IMR-90 (cell line): Measurements from ENCODE around the gene SLC35E4. TPM values are rescaled to one million over a fixed set of nuclear protein-coding genes. Genes with fewer than 3 reads are reported as not detected.

Source experiments
- ATAC-seq: fragments of 200-7000 bp; cut with Tn5 transposase; 2 replicates; pipeline ENCODE4 v1.9.1; 2020; ENCODE audit warnings: low read depth, mild to moderate bottlenecking, moderate library complexity
- BruUV-seq: library from RNA; stranded (reverse); fragments of 400-500 nt; replicated peaks from 2 replicates; lab custom pipeline; 2021; lab: Mats Ljungman, UMichigan
- CTCF ChIA-PET: fragments of 300-600 bp; formaldehyde crosslinking; extraction: SDS; loops from one replicate; lab custom pipeline; 2021; ENCODE audit warnings: antibody characterized with exemption; lab: Yijun Ruan, JAX
- POLR2A ChIA-PET: fragments of 300-600 bp; sonication (Branson Sonifier 250); formaldehyde crosslinking; loops from one replicate; lab custom pipeline; 2022; ENCODE audit warnings: antibody characterized with exemption; ENCODE audit not compliant: unreplicated experiment; lab: Charles Lee
- DNase-seq: peaks from one replicate; pipeline ENCODE4 v3.0.0; 2013
- H2AFZ ChIP-seq: replicated peaks from 2 replicates; pipeline ENCODE3; 2013; ENCODE audit warnings: low read length, mild to moderate bottlenecking; ENCODE audit not compliant: poor library complexity
- H2AK5ac ChIP-seq: 2 replicates; pipeline ENCODE4 v1.6.1; 2013; ENCODE audit warnings: low read depth, low read length, inconsistent platforms
- H2AK9ac ChIP-seq: replicated peaks from 2 replicates; pipeline ENCODE3; 2013; ENCODE audit warnings: mild to moderate bottlenecking, low read depth, low read length, moderate library complexity; ENCODE audit not compliant: poor library complexity
- H2BK120ac ChIP-seq: 2 replicates; pipeline ENCODE4 v1.6.1; 2013; ENCODE audit warnings: low read depth, low read length, inconsistent platforms
- H2BK15ac ChIP-seq: 3 replicates; pipeline ENCODE4 v1.6.1; 2013; ENCODE audit warnings: low read depth, low read length, inconsistent platforms
- H2BK20ac ChIP-seq: 2 replicates; pipeline ENCODE4 v1.6.1; 2013; ENCODE audit warnings: low read depth, mild to moderate bottlenecking, inconsistent platforms, low read length, moderate library complexity
- H2BK5ac ChIP-seq: 2 replicates; pipeline ENCODE4 v1.6.1; 2013; ENCODE audit warnings: mild to moderate bottlenecking, low read depth, low read length, inconsistent platforms; ENCODE audit not compliant: poor library complexity, severe bottlenecking
- H3K14ac ChIP-seq: replicated peaks from 2 replicates; pipeline ENCODE4 v1.6.1; 2013; ENCODE audit warnings: low read depth, low read length, inconsistent platforms
- H3K18ac ChIP-seq: 2 replicates; pipeline ENCODE4 v1.6.1; 2013; ENCODE audit warnings: low read depth, low read length, control low read depth
- H3K23ac ChIP-seq: 2 replicates; pipeline ENCODE4 v1.6.1; 2013; ENCODE audit warnings: low read depth, low read length, inconsistent platforms
- H3K27ac ChIP-seq: 2 replicates; pipeline ENCODE4 v1.5.1; 2013; ENCODE audit warnings: mild to moderate bottlenecking, control low read depth, low read length; ENCODE audit not compliant: insufficient read depth
- H3K27me3 ChIP-seq: 2 replicates; pipeline ENCODE4 v1.6.1; 2013; ENCODE audit warnings: low read length; ENCODE audit not compliant: control insufficient read depth, insufficient read depth
- H3K36me3 ChIP-seq: 2 replicates; pipeline ENCODE4 v1.6.1; 2013; ENCODE audit warnings: low read length, mixed read lengths; ENCODE audit not compliant: control insufficient read depth, insufficient read depth
- H3K4ac ChIP-seq: 2 replicates; pipeline ENCODE4 v1.6.1; 2013; ENCODE audit warnings: low read depth, low read length, inconsistent platforms
- H3K4me1 ChIP-seq: 2 replicates; pipeline ENCODE4 v1.6.1; 2013; ENCODE audit warnings: low read length, mixed read lengths; ENCODE audit not compliant: control insufficient read depth, insufficient read depth
- H3K4me2 ChIP-seq: 2 replicates; pipeline ENCODE4 v1.6.1; 2013; ENCODE audit warnings: low read depth, mild to moderate bottlenecking, control low read depth, low read length, moderate library complexity
- H3K4me3 ChIP-seq: 2 replicates; pipeline ENCODE4 v1.5.1; 2013; ENCODE audit warnings: low read depth, mild to moderate bottlenecking, control low read depth, low read length, moderate library complexity; ENCODE audit not compliant: insufficient read depth
- H3K56ac ChIP-seq: 2 replicates; pipeline ENCODE4 v1.6.1; 2013; ENCODE audit warnings: low read length, inconsistent platforms; ENCODE audit not compliant: insufficient read depth; ENCODE audit errors: extremely low read depth
- H3K79me1 ChIP-seq, 2 experiments: 2 replicates each; pipeline ENCODE4 v1.6.1; 2013; ENCODE audit warnings: low read length in 2 of 2, inconsistent platforms in 1 of 2, low read depth in 1 of 2
- H3K9ac ChIP-seq: 2 replicates; pipeline ENCODE4 v1.6.1; 2013; ENCODE audit warnings: low read depth, low read length, control low read depth
- H3K9me1 ChIP-seq: 2 replicates; pipeline ENCODE4 v1.6.1; 2013; ENCODE audit warnings: low read length, inconsistent platforms; ENCODE audit not compliant: insufficient read depth
- H3K9me3 ChIP-seq: 2 replicates; pipeline ENCODE4 v1.6.1; 2013; ENCODE audit warnings: low read length; ENCODE audit not compliant: control insufficient read depth, insufficient read depth
- H4K20me1 ChIP-seq: 2 replicates; pipeline ENCODE4 v1.6.1; 2013; ENCODE audit warnings: low read length, inconsistent platforms; ENCODE audit not compliant: insufficient read depth
- H4K5ac ChIP-seq: 2 replicates; pipeline ENCODE4 v1.6.1; 2013; ENCODE audit warnings: mild to moderate bottlenecking, low read depth, low read length, control low read depth
- H4K8ac ChIP-seq, 2 experiments: 2 replicates each; pipeline ENCODE4 v1.6.1; 2013; ENCODE audit warnings: low read depth in 2 of 2, low read length in 2 of 2, control low read depth in 1 of 2, inconsistent platforms in 1 of 2
- H4K91ac ChIP-seq: 2 replicates; pipeline ENCODE4 v1.6.1; 2013; ENCODE audit warnings: low read depth, low read length, inconsistent platforms; ENCODE audit not compliant: insufficient read depth
- CEBPB ChIP-seq: IDR thresholded peaks from 2 replicates; pipeline ENCODE4 v1.6.1; 2012; ENCODE audit warnings: low read depth, low read length, improper control_type of control experiment
- FOS ChIP-seq: fragments of 150-350 bp; IDR thresholded peaks from 2 replicates; pipeline ENCODE4 v1.6.1; 2016; ENCODE audit warnings: low read depth, low read length
- MAFK ChIP-seq: IDR thresholded peaks from 2 replicates; pipeline ENCODE4 v1.6.1; 2012; ENCODE audit warnings: low read depth, low read length, improper control_type of control experiment
- MAZ ChIP-seq: IDR thresholded peaks from 2 replicates; pipeline ENCODE4 v1.6.1; 2012; ENCODE audit warnings: low read depth, mild to moderate bottlenecking, low read length, improper control_type of control experiment, moderate library complexity, borderline replicate concordance
- MXI1 ChIP-seq: IDR thresholded peaks from 2 replicates; pipeline ENCODE4 v1.6.1; 2012; ENCODE audit warnings: low read depth, mild to moderate bottlenecking, low read length, moderate library complexity, borderline replicate concordance
- NFE2L2 ChIP-seq: fragments of 150-350 bp; IDR thresholded peaks from 2 replicates; pipeline ENCODE4 v1.6.1; 2016; ENCODE audit warnings: low read depth, mild to moderate bottlenecking, low read length
- POLR2A ChIP-seq: IDR thresholded peaks from 2 replicates; pipeline ENCODE4 v1.6.1; 2012; ENCODE audit warnings: mild to moderate bottlenecking, low read depth, low read length
- RAD21 ChIP-seq: IDR thresholded peaks from 2 replicates; pipeline ENCODE4 v1.6.1; 2012; ENCODE audit warnings: low read length, improper control_type of control experiment
- RCOR1 ChIP-seq: IDR thresholded peaks from 2 replicates; pipeline ENCODE4 v1.6.1; 2012; ENCODE audit warnings: mild to moderate bottlenecking, low read length, improper control_type of control experiment; ENCODE audit not compliant: insufficient replicate concordance
- RFX5 ChIP-seq: IDR thresholded peaks from 2 replicates; pipeline ENCODE4 v1.8.0; 2012; ENCODE audit warnings: low read depth, mild to moderate bottlenecking, low read length, moderate library complexity
- SMC3 ChIP-seq: fragments of 150-350 bp; IDR thresholded peaks from 2 replicates; pipeline ENCODE4 v1.6.1; 2016; ENCODE audit warnings: low read depth, mild to moderate bottlenecking, antibody characterized with exemption, low read length, moderate library complexity
- WGBS, 2 experiments: methylation state at CpG; one replicate each; pipeline versions ENCODE4 v1.1.5 to v1.1.7; 2013; ENCODE audit warnings: missing lambda C conversion rate in 2 of 2; ENCODE audit not compliant: insufficient read length in 1 of 2; ENCODE audit errors: extremely low coverage in 2 of 2; 5-methylcytosine and 5-hydroxymethylcytosine counted together
- dilution Hi-C: fragments of 300-500 bp; cut with HindIII; formaldehyde crosslinking; loops from one replicate; pipeline ENCODE4 v1.14.3; 2018; ENCODE audit warnings: low sequenced_read_pairs; ENCODE audit not compliant: unreplicated experiment
- in situ Hi-C: fragments of 300-500 bp; cut with MboI; formaldehyde crosslinking; loops from 3 replicates; pipeline ENCODE4 v1.14.3; 2019; ENCODE audit warnings: low sequenced_read_pairs, inconsistent platforms, mixed read lengths
- intact Hi-C: fragments of 100-400 bp; cut with micrococcal nuclease; formaldehyde crosslinking; loops from 2 replicates; pipeline ENCODE4 v1.10.0; 2022
- polyA plus RNA-seq, 3 experiments: library from polyadenylated mRNA; depleted of rRNA; stranded (reverse); fragments of >200 nt; gene quantifications; 2 replicates each; pipeline ENCODE4 v1.2.3, GENCODE V29; 2012; ENCODE audit warnings: low replicate concordance in 1 of 3
- total RNA-seq: library from RNA; depleted of rRNA; stranded (reverse); fragments of >200 nt; gene quantifications from 2 replicates; pipeline ENCODE4 v1.2.3, GENCODE V29; 2012
- TF ChIP-seq, protein P1 (sequence below): fragments of 150-350 bp; IDR thresholded peaks from 2 replicates; pipeline ENCODE4 v1.6.1; 2017; ENCODE audit warnings: mild to moderate bottlenecking, antibody characterized with exemption, low read length, low read depth
- TF ChIP-seq, protein P2 (sequence below): fragments of 150-350 bp; IDR thresholded peaks from 2 replicates; pipeline ENCODE4 v1.6.1; 2016; ENCODE audit warnings: low read depth, mild to moderate bottlenecking, low read length, moderate library complexity, borderline replicate concordance
- TF ChIP-seq, protein P3 (sequence below): conservative IDR thresholded peaks from 2 replicates; pipeline ENCODE4 v1.5.1; 2012; ENCODE audit warnings: mild to moderate bottlenecking, low read depth, low read length, improper control_type of control experiment

SLC35E4 gene
- total and polyA plus RNA-seq, 2 of the 4 experiments (the other 2 are of a cell fraction), result 5.7 to 6.8 TPM

DNA sequence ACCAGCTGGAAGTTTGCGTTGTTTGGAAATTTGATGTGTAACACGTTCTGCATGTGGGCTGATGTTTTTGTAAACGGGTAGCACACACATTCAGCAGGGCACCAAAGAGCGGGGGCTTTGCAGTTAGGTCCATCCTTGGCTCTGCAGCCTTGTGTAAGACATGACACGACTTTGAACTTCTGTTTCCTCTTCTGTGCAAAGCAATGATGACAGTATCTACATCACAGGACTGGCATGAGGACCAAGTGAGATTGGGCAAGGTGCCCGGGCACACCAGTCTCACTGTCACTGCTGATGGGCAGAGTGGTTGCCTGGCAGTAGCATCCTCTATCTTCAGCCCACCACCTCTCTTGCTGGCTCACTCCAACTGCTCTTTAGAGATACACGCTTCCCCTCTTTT is 25.3 kb upstream of the SLC35E4 start:
- in situ Hi-C loops, result loop anchor here (10.0 kb wide), 1 partner anchor 295 kb away; no protein-coding TSS in a partner anchor
- peaks cover 14% of the 10 kb centered on the region for H3K4me1 ChIP-seq
- no peak overlapping the region for H3K27ac ChIP-seq
- no peak overlapping the region for H2BK120ac ChIP-seq
- H3K9ac ChIP-seq, result no peak overlapping the region
- ATAC-seq, result no peak
- H3K79me1 ChIP-seq, result no peaks in the 10 kb centered on the region; a peak in 1 of 4 replicates
- H2BK15ac ChIP-seq, result no peak overlapping the region
- H2AK5ac ChIP-seq, result peak overlapping the region; percentile 20; the same call in 1 of the 2 replicates
- H2BK20ac ChIP-seq, result no peak overlapping the region; the same call in 1 of the 2 replicates
- intact Hi-C loops, result no loop called here
- ChIA-PET POLR2A (no interaction called here), CTCF (no interaction called here)
- no peak overlapping the region for H3K4me3 ChIP-seq
- no peak overlapping the region for H3K23ac ChIP-seq
- H2AFZ ChIP-seq, result no peak overlapping the region
- no peak overlapping the region for H3K56ac ChIP-seq
- no peak overlapping the region for H4K91ac ChIP-seq
- H4K5ac ChIP-seq, result no peak overlapping the region
- dilution Hi-C loops, result no loop called here
- H3K4me2 ChIP-seq, result no peak overlapping the region
- 44% methylated on average over 3 of the region's 7 CpGs; no CpG with 5 or more reads in 1 of the 2 experiments for WGBS, 2 experiments
- H3K14ac ChIP-seq, result peak overlapping the region; percentile 80; the same call in 1 of the 2 replicates
- H2AK9ac ChIP-seq, result no peak overlapping the region
- no peaks in the 10 kb centered on the region for H3K27me3 ChIP-seq
- H3K9me3 ChIP-seq, result no peaks in the 10 kb centered on the region
- peaks cover 12% of the 10 kb centered on the region for H3K9me1 ChIP-seq
- H4K8ac ChIP-seq, result no peak overlapping the region
- DNase-seq, result no peak
- no peak overlapping the region for H2BK5ac ChIP-seq
- no peaks in the 10 kb centered on the region for H3K36me3 ChIP-seq
- no peaks in the 10 kb centered on the region for H4K20me1 ChIP-seq
- TF ChIP-seq, protein P1, sequence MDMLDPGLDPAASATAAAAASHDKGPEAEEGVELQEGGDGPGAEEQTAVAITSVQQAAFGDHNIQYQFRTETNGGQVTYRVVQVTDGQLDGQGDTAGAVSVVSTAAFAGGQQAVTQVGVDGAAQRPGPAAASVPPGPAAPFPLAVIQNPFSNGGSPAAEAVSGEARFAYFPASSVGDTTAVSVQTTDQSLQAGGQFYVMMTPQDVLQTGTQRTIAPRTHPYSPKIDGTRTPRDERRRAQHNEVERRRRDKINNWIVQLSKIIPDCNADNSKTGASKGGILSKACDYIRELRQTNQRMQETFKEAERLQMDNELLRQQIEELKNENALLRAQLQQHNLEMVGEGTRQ, result no peak
- TF ChIP-seq, protein P2, sequence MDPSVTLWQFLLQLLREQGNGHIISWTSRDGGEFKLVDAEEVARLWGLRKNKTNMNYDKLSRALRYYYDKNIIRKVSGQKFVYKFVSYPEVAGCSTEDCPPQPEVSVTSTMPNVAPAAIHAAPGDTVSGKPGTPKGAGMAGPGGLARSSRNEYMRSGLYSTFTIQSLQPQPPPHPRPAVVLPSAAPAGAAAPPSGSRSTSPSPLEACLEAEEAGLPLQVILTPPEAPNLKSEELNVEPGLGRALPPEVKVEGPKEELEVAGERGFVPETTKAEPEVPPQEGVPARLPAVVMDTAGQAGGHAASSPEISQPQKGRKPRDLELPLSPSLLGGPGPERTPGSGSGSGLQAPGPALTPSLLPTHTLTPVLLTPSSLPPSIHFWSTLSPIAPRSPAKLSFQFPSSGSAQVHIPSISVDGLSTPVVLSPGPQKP, result no peak
- TF ChIP-seq, protein P3, sequence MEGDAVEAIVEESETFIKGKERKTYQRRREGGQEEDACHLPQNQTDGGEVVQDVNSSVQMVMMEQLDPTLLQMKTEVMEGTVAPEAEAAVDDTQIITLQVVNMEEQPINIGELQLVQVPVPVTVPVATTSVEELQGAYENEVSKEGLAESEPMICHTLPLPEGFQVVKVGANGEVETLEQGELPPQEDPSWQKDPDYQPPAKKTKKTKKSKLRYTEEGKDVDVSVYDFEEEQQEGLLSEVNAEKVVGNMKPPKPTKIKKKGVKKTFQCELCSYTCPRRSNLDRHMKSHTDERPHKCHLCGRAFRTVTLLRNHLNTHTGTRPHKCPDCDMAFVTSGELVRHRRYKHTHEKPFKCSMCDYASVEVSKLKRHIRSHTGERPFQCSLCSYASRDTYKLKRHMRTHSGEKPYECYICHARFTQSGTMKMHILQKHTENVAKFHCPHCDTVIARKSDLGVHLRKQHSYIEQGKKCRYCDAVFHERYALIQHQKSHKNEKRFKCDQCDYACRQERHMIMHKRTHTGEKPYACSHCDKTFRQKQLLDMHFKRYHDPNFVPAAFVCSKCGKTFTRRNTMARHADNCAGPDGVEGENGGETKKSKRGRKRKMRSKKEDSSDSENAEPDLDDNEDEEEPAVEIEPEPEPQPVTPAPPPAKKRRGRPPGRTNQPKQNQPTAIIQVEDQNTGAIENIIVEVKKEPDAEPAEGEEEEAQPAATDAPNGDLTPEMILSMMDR, result no peak
- TF ChIP-seq CEBPB (no peak), MXI1 (no peak), RCOR1 (no peak), MAZ (no peak), RAD21 (no peak), FOS (no peak), RFX5 (no peak), SMC3 (no peak), NFE2L2 (no peak), MAFK (no peak), POLR2A (no peak)
- H3K4ac ChIP-seq, result 0 out of 2 replicates have a peak overlapping the region, but pooled peaks have one; percentile 86
- no TSS peak for BruUV-seq
- H3K18ac ChIP-seq, result no peak overlapping the region
